Adrenal gland (tissue), 12 donors: ENCODE results near the gene MCMBP. TPM values are rescaled to one million over a fixed set of nuclear protein-coding genes. Genes with fewer than 3 reads are reported as not detected.

Experiments
- DNase-seq, 7 donors: peaks; one replicate each; pipeline ENCODE4 v3.0.0-alpha.2; 2019 to 2020
- H3K27ac ChIP-seq, 5 donors: fragments of 200-600 bp; sonication (generic) in 4 of 5; 1 replicate in 3 of 5; 2 replicates in 2 of 5; pipeline versions ENCODE4 v1.5.1 to v1.8.0; 2016 to 2020; ENCODE audit warnings: mild to moderate bottlenecking in 1 of 5
- H3K27me3 ChIP-seq: fragments of 200-600 bp; 2 replicates; pipeline ENCODE4 v1.8.0; 2021
- H3K36me3 ChIP-seq, 2 donors: fragments of 200-600 bp; replicated peaks in 1 of 2; 1 replicate in 1 of 2; 2 replicates in 1 of 2; pipeline versions ENCODE4 v1.5.1 to v1.8.0; 2018 to 2022
- H3K4me1 ChIP-seq, 2 donors: fragments of 200-600 bp; replicated peaks in 1 of 2; 1 replicate in 1 of 2; 2 replicates in 1 of 2; pipeline versions ENCODE4 v1.5.1 to v1.8.0; 2018 to 2021
- H3K4me3 ChIP-seq, 4 donors: fragments of 200-600 bp; sonication (generic) in 3 of 4; one replicate each; pipeline ENCODE4 v1.5.1; 2016 to 2018
- H3K9me3 ChIP-seq, 3 donors: fragments of 200-600 bp; sonication (generic) in 1 of 3; replicated peaks in 1 of 3; 1 replicate in 2 of 3; 2 replicates in 1 of 3; pipeline versions ENCODE4 v1.5.1 to v1.8.0; 2016 to 2021
- POLR2A ChIP-seq, 2 donors: fragments of 450-650 bp; IDR thresholded peaks; one replicate each; pipeline ENCODE4 v1.6.1; 2017; ENCODE audit warnings: antibody characterized with exemption in 2 of 2, mild to moderate bottlenecking in 2 of 2, moderate library complexity in 1 of 2
- WGBS, 4 donors: extraction: QIAGEN DNeasy Blood & Tissue Kit in 2 of 4; methylation state at CpG; one replicate each; pipeline versions ENCODE4 v1.1.5 to v1.1.7; 2013 to 2017; 5-methylcytosine and 5-hydroxymethylcytosine counted together
- intact Hi-C, 2 donors: fragments of 100-400 bp; cut with DNase I; formaldehyde crosslinking; loops; one replicate each; pipeline versions ENCODE4 v1.14.1 to v1.15.0; 2022 to 2023
- polyA plus RNA-seq, 3 donors: library from polyadenylated mRNA; stranded (reverse); fragments of 200-250 nt in 2 of 3; fragments of 350-450 nt in 1 of 3; fragmentation: Illumina TruSeq in 1 of 3; extraction: RNeasy Lipid Tissue Mini Kit (QIAGEN cat#74804) in 1 of 3; gene quantifications; one replicate each; pipeline ENCODE4 v1.2.3, GENCODE V29; 2013 to 2014
- total RNA-seq, 9 donors: library from RNA; depleted of rRNA in 4 of 9; stranded (reverse); fragments of >200 nt in 4 of 9; fragments of 120-200 nt in 1 of 9; fragmentation: NEBNext Ultra II Directional in 1 of 9; extraction: Animal tissue kit (Norgen Biotek cat#: 25700) in 1 of 9; gene quantifications; one replicate each; pipeline versions ENCODE4 v1.1.0 to v1.2.4, GENCODE V29; 2013 to 2023
- TF ChIP-seq, protein P1 (sequence below), 6 experiments: fragments of 450-650 bp in 4 of 6; fragments of 200-600 bp in 2 of 6; sonication (generic) in 1 of 6; IDR thresholded peaks; 1 replicate in 5 of 6; 2 replicates in 1 of 6; pipeline versions ENCODE4 v1.5.1 to v1.8.0; 2016 to 2021; ENCODE audit warnings: antibody characterized with exemption in 6 of 6, mild to moderate bottlenecking in 2 of 6, moderate library complexity in 1 of 6
- donor health status: healthy with polysubstance abuse.
- donor health status: Bipolar disorder and iron deficiency.
- donor health status: DM: yes; HTN: yes; CAD: no.
- donor health status: DM: no; HTN: no; CAD: no.
- donor health status: DM: no; HTN: no; CAD: no.
- donor health status: DM: yes; HTN: yes; CAD: no.

The MCMBP gene
- total and polyA plus RNA-seq, 12 donors, result 11.1 to 44.3 (median 34.4) TPM

DNA sequence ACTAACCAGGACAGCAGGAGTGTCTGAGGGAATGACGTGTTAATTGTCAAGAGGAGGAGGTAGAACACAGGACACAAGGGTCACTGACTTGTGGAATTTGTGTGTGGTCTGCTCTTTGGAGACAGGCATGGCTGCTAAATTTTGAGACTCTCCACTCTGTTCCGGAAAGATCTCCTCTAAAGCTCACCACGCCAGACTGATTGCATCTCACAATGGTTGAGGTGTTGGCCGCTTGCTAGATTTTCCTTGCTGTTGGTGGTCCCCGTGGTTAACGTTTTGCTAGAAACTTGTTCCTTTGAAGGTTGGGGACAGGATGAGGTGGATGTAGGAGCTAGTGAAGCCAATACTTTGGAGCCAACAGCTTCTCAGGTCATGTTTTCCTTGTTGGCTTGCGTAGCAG, 57.0 kb downstream of the MCMBP start:
- no peaks in the 10 kb centered on the region for H3K9me3 ChIP-seq
- TF ChIP-seq, protein P1, sequence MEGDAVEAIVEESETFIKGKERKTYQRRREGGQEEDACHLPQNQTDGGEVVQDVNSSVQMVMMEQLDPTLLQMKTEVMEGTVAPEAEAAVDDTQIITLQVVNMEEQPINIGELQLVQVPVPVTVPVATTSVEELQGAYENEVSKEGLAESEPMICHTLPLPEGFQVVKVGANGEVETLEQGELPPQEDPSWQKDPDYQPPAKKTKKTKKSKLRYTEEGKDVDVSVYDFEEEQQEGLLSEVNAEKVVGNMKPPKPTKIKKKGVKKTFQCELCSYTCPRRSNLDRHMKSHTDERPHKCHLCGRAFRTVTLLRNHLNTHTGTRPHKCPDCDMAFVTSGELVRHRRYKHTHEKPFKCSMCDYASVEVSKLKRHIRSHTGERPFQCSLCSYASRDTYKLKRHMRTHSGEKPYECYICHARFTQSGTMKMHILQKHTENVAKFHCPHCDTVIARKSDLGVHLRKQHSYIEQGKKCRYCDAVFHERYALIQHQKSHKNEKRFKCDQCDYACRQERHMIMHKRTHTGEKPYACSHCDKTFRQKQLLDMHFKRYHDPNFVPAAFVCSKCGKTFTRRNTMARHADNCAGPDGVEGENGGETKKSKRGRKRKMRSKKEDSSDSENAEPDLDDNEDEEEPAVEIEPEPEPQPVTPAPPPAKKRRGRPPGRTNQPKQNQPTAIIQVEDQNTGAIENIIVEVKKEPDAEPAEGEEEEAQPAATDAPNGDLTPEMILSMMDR (IDR thresholded peaks at IDR 0.05), result no peak
- TF ChIP-seq POLR2A (IDR thresholded peaks at IDR 0.05), result no peak
- H3K4me1 ChIP-seq, result no peaks in the 10 kb centered on the region
- no peaks in the 10 kb centered on the region for H3K27me3 ChIP-seq
- H3K4me3 ChIP-seq, result no peak overlapping the region
- no peak for DNase-seq
- intact Hi-C loops, result no loop called here
- 96 to 97% (median 96%) methylated on average over 7 of the region's 7 CpGs for WGBS, 4 donors
- H3K27ac ChIP-seq, result no peak overlapping the region
- no peaks in the 10 kb centered on the region for H3K36me3 ChIP-seq

DNA sequence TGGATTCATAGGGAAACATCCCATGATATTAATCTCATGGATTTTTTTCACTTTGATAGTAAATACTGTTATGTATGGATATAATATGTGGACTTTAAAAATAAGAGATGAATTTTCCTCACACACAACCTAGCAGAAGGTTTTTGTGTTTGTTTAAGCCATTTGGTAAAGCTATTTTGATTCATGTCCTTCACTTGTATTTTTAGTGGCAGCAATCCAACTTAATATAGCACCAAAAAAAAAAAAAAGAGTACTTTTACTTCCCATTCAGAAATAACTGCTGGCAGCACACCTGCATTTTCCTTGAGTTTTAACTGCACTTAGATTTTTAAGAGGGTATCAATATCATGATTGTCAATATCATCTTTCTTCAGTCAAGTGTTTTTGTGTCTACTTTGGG, 60.0 kb downstream of the MCMBP start:
- no peaks in the 10 kb centered on the region for H3K27me3 ChIP-seq
- H3K9me3 ChIP-seq, result no peaks in the 10 kb centered on the region
- TF ChIP-seq, protein P1 (IDR thresholded peaks at IDR 0.05), result no peak
- no peak for TF ChIP-seq POLR2A (IDR thresholded peaks at IDR 0.05)
- H3K36me3 ChIP-seq, result no peaks in the 10 kb centered on the region
- no peak overlapping the region for H3K27ac ChIP-seq
- intact Hi-C loops, result no loop called here
- DNase-seq, result no peak
- H3K4me1 ChIP-seq, result no peaks in the 10 kb centered on the region
- H3K4me3 ChIP-seq, result no peak overlapping the region

DNA sequence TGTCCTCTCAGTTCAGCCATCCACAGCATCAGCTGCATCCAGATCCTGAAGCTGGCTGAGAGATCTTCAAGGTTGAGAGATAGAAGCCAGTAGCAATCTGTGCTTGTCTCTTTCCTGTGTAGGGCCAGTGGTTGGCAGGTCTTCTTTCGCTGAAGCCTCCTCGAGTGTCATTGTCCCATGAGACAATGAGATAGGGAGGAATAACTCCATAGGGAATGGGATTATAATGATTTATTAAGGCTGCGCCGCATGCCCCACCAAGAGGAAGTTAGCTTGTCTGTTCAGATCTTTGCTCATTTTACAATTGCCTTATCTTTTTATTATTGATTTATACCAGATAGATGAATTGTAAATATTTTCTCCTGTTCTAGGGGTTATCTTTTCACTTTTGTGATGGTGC, 61.5 kb downstream of the MCMBP start:
- no peak for DNase-seq
- H3K4me3 ChIP-seq, result no peak overlapping the region
- intact Hi-C loops, result no loop called here
- no peaks in the 10 kb centered on the region for H3K36me3 ChIP-seq
- WGBS, 4 donors, result 63 to 69% (median 67%) methylated on average over 4 of the region's 4 CpGs
- no peaks in the 10 kb centered on the region for H3K4me1 ChIP-seq
- no peaks in the 10 kb centered on the region for H3K27me3 ChIP-seq
- H3K27ac ChIP-seq, result no peak overlapping the region
- no peaks in the 10 kb centered on the region for H3K9me3 ChIP-seq
- TF ChIP-seq, protein P1 (IDR thresholded peaks at IDR 0.05), result no peak
- TF ChIP-seq POLR2A (IDR thresholded peaks at IDR 0.05), result no peak

DNA sequence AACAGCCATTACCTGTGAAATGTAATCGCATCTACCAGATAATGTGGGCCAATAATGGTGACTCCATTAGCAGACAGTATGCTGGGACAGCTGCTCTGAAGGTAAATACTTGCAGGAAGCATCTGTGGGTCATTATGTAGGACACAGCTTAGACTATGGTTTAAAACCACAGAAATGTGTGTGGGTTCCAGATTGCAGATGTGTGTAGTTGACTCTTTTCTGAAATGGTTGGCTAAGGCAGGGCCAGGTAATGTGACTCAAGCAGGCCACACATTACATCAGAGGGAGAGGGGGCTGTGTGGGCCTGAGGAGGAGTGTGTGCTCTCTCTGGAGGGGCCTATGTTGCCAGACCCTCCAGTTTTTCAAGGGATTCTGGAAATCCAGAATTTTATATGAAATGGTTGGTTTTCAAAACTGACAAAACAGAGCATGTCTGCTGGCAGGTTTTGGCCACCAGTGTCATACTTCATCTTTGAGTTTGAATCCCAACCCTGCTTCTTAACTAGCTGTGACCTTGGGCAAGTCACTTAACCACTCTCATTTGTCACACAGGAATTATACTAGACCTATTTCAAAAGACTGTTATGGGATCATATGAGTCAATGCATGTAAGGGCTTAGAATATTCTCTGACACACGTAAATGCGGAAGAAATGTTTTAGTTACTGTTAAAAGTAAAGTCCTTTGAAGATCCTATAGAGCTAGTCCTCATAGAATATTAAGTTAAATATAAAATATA, 64.5 kb downstream of the MCMBP start:
- Histone ChIP-seq H3K27ac (no peak overlapping the region), H3K36me3 (no peaks in the 10 kb centered on the region), H3K9me3 (no peaks in the 10 kb centered on the region), H3K4me1 (no peaks in the 10 kb centered on the region), H3K4me3 (no peak overlapping the region), H3K27me3 (no peaks in the 10 kb centered on the region)
- TF ChIP-seq POLR2A (IDR thresholded peaks at IDR 0.05), result no peak
- TF ChIP-seq, protein P1 (IDR thresholded peaks at IDR 0.05), result no peak
- no peak for DNase-seq
- WGBS, 4 donors, result 91 to 99% (median 95%) methylated on average over 3 of the region's 3 CpGs
- intact Hi-C loops, result no loop called here
